Heart left ventricle (tissue), 16 donors: ENCODE data around the gene CD300LB. TPM values are rescaled to one million over a fixed set of nuclear protein-coding genes. Genes with fewer than 3 reads are reported as not detected.

ENCODE experiments used
- ATAC-seq, 4 donors: fragments of 200-7000 bp; cut with Tn5 transposase; one replicate each; pipeline ENCODE4 v1.9.1; 2020 to 2022; ENCODE audit warnings: moderate library complexity in 4 of 4, mild to moderate bottlenecking in 3 of 4, moderate number of reproducible peaks in 1 of 4
- DNase-seq, 5 donors: peaks; one replicate each; pipeline ENCODE4 v3.0.0-alpha.2; 2020
- H3K27ac ChIP-seq, 12 donors: fragments of 200-600 bp; sonication (generic) in 4 of 12; one replicate each; pipeline versions ENCODE4 v1.5.0 to v1.8.0; 2016 to 2022; ENCODE audit warnings: mild to moderate bottlenecking in 2 of 12
- H3K27me3 ChIP-seq, 9 donors: fragments of 200-600 bp; sonication (generic) in 2 of 9; one replicate each; pipeline versions ENCODE4 v1.5.1 to v1.8.0; 2016 to 2022; ENCODE audit warnings: mild to moderate bottlenecking in 3 of 9
- H3K36me3 ChIP-seq, 9 donors: fragments of 200-600 bp; sonication (generic) in 2 of 9; one replicate each; pipeline versions ENCODE4 v1.5.0 to v1.8.0; 2018 to 2022; ENCODE audit warnings: mild to moderate bottlenecking in 2 of 9
- H3K4me1 ChIP-seq, 12 donors: fragments of 200-600 bp; sonication (generic) in 4 of 12; one replicate each; pipeline versions ENCODE4 v1.5.0 to v1.8.0; 2016 to 2022; ENCODE audit warnings: mild to moderate bottlenecking in 3 of 12
- H3K4me3 ChIP-seq, 12 donors: fragments of 200-600 bp; sonication (generic) in 4 of 12; one replicate each; pipeline versions ENCODE4 v1.5.0 to v1.8.0; 2017 to 2022; ENCODE audit warnings: mild to moderate bottlenecking in 9 of 12, moderate library complexity in 4 of 12
- H3K9me3 ChIP-seq, 12 donors: fragments of 200-600 bp; sonication (generic) in 4 of 12; one replicate each; pipeline versions ENCODE4 v1.5.0 to v1.8.0; 2016 to 2022; ENCODE audit warnings: mild to moderate bottlenecking in 1 of 12
- POLR2A ChIP-seq, 2 donors: fragments of 450-650 bp; IDR thresholded peaks; one replicate each; pipeline ENCODE4 v1.6.1; 2017; ENCODE audit warnings: antibody characterized with exemption in 2 of 2, mild to moderate bottlenecking in 2 of 2, moderate library complexity in 2 of 2
- WGBS, 4 donors: extraction: QIAGEN DNeasy Blood & Tissue Kit in 2 of 4; methylation state at CpG; one replicate each; pipeline versions ENCODE4 v1.1.5 to v1.1.7; 2013 to 2018; 5-methylcytosine and 5-hydroxymethylcytosine counted together
- intact Hi-C, 10 donors: fragments of 100-400 bp; cut with DNase I; formaldehyde crosslinking; loops; one replicate each; pipeline versions ENCODE4 v1.11.1 to v1.14.2; 2022
- polyA plus RNA-seq, 2 donors: library from polyadenylated mRNA; stranded (reverse); fragments of 200-250 nt; gene quantifications; one replicate each; pipeline ENCODE4 v1.2.3, GENCODE V29; 2013
- total RNA-seq, 9 donors: library from RNA; depleted of rRNA in 2 of 9; stranded (reverse); fragments of >200 nt in 2 of 9; fragmentation: NEBNext Ultra II Directional in 3 of 9; extraction: Animal tissue kit (Norgen Biotek cat#: 25700) in 3 of 9; gene quantifications; one replicate each; pipeline versions ENCODE4 v1.1.0 to v1.2.4, GENCODE V29; 2016 to 2023
- TF ChIP-seq, protein P1 (sequence below), 12 donors: fragments of 200-600 bp; sonication (generic) in 4 of 12; IDR thresholded peaks; one replicate each; pipeline versions ENCODE4 v1.5.0 to v1.8.0; 2018 to 2022; ENCODE audit warnings: antibody characterized with exemption in 12 of 12, mild to moderate bottlenecking in 5 of 12
- donor health status: ischemic (EF 13 %, LVEDD 7.1; RV severe dilation, severe dysfunction).
- donor health status: healthy with polysubstance abuse.
- donor health status: DM: no; HTN: yes; CAD: no.
- donor health status: DM: no; HTN: no; CAD: no.
- donor health status: ischemic (EF 25% LVEDD 6.9; RV normal size, moderate dysfunction).
- donor health status: ischemic (EF 25% LVEDD 5.7; RV mildly dilated, moderate dysfunction).
- donor health status: healthy.
- donor health status: DM: yes; HTN: yes; CAD: no.
- donor health status: ischemic (EF 35%, LVEDD 5.7; RV mildly dilated, moderate dysfunction).
- donor health status: nonischemic (EF 11% LVEDD 7.7; RV severe dilation, severe dysfunction).
- donor health status: DM: yes; HTN: yes; CAD: no.
- donor health status: PGD.
- donor health status: ischemic (EF 29% LVEDD 5.4; RV normal size, mild dysfunction).
- donor health status: nonischemic (EF 23%, LVEDD 6.1; RV moderate dilation, normal function).

Gene CD300LB
- total and polyA plus RNA-seq, 11 donors = 0.14 to 2.3 (median 0.26) TPM; not detected in 4

DNA sequence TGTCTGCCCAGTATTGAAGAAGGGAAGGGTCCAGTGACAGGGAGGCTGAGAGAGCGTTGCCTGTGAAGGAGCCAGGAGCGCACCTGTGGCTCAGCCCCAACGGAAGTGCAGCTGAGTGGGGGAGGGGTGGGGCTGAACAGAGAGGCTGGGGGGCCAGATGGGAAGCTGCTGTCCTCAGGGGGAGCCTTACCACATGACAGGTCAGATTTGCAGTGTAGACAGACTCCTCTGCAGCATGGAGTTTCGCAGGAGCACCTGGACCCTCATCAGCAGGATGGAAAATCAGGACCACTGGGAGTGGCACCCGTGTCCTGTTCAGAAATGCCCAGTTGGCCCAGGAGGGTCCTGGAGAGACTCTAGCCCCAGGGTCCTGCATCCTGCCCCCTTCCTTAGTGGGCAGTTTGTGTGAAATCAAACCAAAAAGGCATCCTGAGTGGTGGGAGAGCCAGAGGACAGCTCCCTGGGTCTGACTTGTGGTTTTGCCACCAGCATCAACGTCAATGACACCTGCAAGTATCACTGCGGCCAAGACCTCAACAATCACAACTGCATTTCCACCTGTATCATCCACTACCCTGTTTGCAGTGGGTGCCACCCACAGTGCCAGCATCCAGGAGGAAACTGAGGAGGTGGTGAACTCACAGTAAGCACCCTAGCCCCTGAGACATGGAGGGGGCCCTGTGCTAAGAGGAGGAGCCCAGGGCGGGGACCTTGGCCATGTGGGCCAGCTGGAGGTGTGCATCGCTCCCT is 57.1 kb downstream of the CD300LB start:
- intact Hi-C loops = no loop called here
- peaks cover 0 to 33% (median 0%) of the 10 kb centered on the region in 12 donors for H3K4me1 ChIP-seq
- TF ChIP-seq POLR2A (IDR thresholded peaks at IDR 0.05) = no peak
- TF ChIP-seq, protein P1, sequence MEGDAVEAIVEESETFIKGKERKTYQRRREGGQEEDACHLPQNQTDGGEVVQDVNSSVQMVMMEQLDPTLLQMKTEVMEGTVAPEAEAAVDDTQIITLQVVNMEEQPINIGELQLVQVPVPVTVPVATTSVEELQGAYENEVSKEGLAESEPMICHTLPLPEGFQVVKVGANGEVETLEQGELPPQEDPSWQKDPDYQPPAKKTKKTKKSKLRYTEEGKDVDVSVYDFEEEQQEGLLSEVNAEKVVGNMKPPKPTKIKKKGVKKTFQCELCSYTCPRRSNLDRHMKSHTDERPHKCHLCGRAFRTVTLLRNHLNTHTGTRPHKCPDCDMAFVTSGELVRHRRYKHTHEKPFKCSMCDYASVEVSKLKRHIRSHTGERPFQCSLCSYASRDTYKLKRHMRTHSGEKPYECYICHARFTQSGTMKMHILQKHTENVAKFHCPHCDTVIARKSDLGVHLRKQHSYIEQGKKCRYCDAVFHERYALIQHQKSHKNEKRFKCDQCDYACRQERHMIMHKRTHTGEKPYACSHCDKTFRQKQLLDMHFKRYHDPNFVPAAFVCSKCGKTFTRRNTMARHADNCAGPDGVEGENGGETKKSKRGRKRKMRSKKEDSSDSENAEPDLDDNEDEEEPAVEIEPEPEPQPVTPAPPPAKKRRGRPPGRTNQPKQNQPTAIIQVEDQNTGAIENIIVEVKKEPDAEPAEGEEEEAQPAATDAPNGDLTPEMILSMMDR (IDR thresholded peaks at IDR 0.05) = no peak
- H3K4me3 ChIP-seq = no peak overlapping the region
- H3K36me3 ChIP-seq = peaks cover 0 to 28% (median 0%) of the 10 kb centered on the region in 9 donors
- peaks cover 0 to 12% (median 2%) of the 10 kb centered on the region in 12 donors for H3K9me3 ChIP-seq
- H3K27ac ChIP-seq = no peak overlapping the region
- DNase-seq (peak in 1 of 5 donors; percentile 52), ATAC-seq (no peak)
- H3K27me3 ChIP-seq = peaks cover 0 to 25% (median 2%) of the 10 kb centered on the region in 9 donors
- 73 to 85% (median 77%) methylated on average over 8 to 9 of the region's 9 CpGs for WGBS, 4 donors

DNA sequence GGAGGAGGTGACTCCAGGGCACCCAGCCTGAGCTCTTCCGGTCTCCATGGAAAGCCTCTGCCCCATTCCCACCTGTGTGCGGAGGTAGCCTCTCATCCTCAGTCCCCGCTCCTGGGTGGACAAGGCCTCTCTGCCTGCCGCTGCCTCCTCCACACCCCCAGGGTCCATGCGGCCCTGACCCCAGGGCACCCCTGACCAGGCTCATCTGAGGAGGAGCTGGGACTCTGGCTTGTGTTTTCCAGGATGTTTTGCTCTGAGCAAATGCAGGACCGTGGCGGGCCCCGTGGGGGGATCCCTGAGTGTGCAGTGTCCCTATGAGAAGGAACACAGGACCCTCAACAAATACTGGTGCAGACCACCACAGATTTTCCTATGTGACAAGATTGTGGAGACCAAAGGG is 58.0 kb downstream of the CD300LB start:
- peaks cover 0 to 28% (median 0%) of the 10 kb centered on the region in 9 donors for H3K36me3 ChIP-seq
- peaks cover 0 to 27% (median 0%) of the 10 kb centered on the region in 9 donors for H3K27me3 ChIP-seq
- H3K4me1 ChIP-seq = peaks cover 0 to 33% (median 0%) of the 10 kb centered on the region in 12 donors
- H3K4me3 ChIP-seq = no peak overlapping the region
- H3K9me3 ChIP-seq = peaks cover 0 to 12% (median 2%) of the 10 kb centered on the region in 12 donors
- intact Hi-C loops = no loop called here
- TF ChIP-seq, protein P1 (IDR thresholded peaks at IDR 0.05) = no peak
- no peak for TF ChIP-seq POLR2A (IDR thresholded peaks at IDR 0.05)
- 76 to 91% (median 82%) methylated on average over 8 of the region's 8 CpGs for WGBS, 4 donors
- no peak overlapping the region for H3K27ac ChIP-seq
- DNase-seq (no peak), ATAC-seq (no peak)

DNA sequence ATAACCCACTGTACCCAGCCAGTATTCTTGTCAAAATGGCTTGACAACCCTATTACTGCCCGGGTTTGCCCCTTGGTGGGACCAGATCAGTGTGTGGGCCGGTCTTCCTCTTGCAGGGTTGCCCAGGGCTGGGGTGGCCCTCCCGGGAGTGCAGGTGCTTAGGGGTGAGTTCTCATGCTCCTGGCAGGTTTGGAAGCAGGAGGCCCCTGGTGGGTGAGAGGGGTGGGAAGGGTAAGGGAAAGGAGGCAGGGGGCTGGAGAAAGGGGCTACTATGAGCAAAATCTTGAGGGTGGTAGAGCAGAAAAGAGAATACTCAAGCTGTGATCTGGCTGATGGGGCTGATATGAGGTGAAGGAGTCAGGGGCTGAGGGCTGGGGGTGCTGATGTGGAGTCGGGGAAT is 58.4 kb downstream of the CD300LB start:
- peaks cover 0 to 30% (median 0%) of the 10 kb centered on the region in 9 donors for H3K27me3 ChIP-seq
- DNase-seq = no peak

DNA sequence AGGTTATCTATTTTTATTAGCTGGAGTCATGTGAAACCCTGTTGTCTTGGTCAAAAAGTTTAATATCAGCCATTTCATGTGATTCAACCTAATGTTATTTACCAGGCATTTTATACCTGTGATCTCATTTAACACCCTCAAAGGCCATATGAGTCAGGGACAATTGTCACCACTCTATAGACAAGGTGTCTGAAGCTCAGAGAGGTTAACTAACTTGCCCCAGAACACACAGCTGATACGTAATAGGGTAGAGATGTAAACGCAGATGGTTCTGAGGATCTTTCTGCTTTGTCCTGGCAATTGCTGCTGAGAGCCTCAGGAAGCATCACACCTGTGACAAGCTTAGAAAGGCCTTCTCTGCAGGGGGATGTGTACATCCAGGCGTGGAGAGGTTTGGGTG is 59.9 kb downstream of the CD300LB start:
- TF ChIP-seq, protein P1 (IDR thresholded peaks at IDR 0.05) = no peak
- no peak for TF ChIP-seq POLR2A (IDR thresholded peaks at IDR 0.05)
- Histone ChIP-seq H3K9me3 (peaks cover 0 to 12% (median 2%) of the 10 kb centered on the region in 12 donors), H3K36me3 (peaks cover 0 to 28% (median 0%) of the 10 kb centered on the region in 9 donors), H3K27me3 (peaks cover 0 to 40% (median 12%) of the 10 kb centered on the region in 9 donors), H3K4me1 (peaks cover 0 to 23% (median 2%) of the 10 kb centered on the region in 12 donors), H3K4me3 (no peak overlapping the region), H3K27ac (no peak overlapping the region)
- DNase-seq = no peak
- intact Hi-C loops = no loop called here
- WGBS, 4 donors = 83 to 96% (median 89%) methylated on average over 3 of the region's 3 CpGs
- ATAC-seq = no peak

More for the DNA sequence above, 58.4 kb downstream of the CD300LB start:
- peaks cover 0 to 33% (median 0%) of the 10 kb centered on the region in 12 donors for H3K4me1 ChIP-seq
- no peak overlapping the region for H3K4me3 ChIP-seq
- intact Hi-C loops = no loop called here
- TF ChIP-seq, protein P1 (IDR thresholded peaks at IDR 0.05) = no peak
- no peak for TF ChIP-seq POLR2A (IDR thresholded peaks at IDR 0.05)
- WGBS, 4 donors = 82 to 89% (median 86%) methylated on average over 4 of the region's 4 CpGs
- no peak for ATAC-seq
- H3K27ac ChIP-seq = no peak overlapping the region
- peaks cover 0 to 12% (median 2%) of the 10 kb centered on the region in 12 donors for H3K9me3 ChIP-seq
- H3K36me3 ChIP-seq = peaks cover 0 to 28% (median 0%) of the 10 kb centered on the region in 9 donors
